GM21515 (cell line): Measurements from ENCODE around the gene TPRG1.

Experiments
- ATAC-seq: cut with Tn5 transposase; IDR thresholded peaks from one replicate; pipeline ENCODE4 v1.9.1; 2021; ENCODE audit not compliant: unreplicated experiment

TPRG1 gene

DNA sequence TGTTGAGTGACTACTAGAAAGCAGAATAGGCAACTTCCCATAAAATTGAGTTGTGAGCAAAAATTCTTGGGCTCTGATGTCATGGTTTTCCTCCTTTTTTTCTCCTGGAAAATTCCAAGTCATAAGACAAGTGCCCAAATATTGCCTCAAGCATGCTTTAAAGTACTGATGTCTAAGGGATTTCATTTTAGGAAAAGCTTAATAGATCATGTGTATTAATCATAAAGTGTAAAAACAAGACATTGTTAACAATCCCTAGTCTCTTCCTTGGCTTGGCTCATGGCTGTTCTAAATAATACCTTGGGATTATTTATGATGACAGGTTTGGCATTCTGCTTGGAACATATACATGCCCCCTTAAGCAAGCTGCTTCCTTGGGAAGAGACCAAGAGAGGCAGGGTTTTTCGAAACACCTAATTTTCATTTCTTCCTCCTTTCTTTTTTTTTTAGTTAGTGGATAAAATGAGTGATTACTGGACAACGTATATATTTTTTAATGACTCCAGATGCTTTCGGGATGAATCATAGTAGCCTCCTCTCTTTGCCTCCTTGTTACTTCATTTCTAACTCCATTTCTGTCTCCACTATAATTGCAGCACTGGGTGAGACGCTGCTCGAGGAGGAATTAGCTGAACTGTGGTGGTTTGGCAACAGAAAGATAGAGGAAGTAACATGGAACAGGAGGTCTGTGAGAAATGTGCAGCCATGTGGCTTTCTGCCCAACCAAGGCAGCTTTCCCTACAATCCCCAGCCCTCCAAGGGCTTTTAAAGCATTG lies 104.9 kb downstream of the TPRG1 start:
- no peak for ATAC-seq

DNA sequence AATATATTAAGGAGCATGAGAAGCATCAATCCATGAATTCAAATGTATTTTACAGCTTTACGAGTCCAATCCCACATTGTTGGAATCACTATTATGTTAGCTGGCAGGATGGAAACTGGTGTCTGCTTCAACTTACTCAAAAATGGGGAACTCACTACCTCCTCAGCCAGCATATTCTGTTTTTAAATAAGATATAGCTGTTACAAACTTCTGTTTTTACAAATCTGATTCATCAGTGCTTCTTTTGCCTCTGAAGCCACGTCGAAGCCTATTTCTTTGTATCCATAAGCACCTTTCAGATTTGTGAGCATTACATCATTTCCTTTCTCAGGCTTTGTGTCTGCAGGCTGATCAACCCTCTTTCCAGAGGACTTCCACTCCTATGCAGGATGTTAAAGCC lies 105.9 kb downstream of the TPRG1 start:
- ATAC-seq = no peak

DNA sequence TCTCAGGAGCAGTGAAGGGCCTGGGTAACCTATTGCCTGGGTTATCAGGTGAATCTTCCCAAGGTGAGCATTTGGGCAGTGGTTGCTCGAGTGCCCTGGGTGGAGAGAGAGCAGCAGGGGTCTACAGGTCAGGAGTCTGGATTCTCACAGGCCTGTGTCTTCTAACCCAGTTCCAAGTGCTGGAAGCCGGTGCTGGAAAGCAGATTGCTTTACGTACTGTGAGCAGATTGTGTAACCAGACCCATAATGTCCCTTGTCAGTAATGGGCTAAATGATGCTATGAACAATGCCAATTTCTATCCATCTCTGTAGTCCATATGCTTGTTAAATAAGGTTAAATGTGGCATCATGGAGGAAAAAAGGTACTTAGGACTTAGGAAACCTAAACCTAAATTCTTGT lies 106.5 kb downstream of the TPRG1 start:
- no peak for ATAC-seq

DNA sequence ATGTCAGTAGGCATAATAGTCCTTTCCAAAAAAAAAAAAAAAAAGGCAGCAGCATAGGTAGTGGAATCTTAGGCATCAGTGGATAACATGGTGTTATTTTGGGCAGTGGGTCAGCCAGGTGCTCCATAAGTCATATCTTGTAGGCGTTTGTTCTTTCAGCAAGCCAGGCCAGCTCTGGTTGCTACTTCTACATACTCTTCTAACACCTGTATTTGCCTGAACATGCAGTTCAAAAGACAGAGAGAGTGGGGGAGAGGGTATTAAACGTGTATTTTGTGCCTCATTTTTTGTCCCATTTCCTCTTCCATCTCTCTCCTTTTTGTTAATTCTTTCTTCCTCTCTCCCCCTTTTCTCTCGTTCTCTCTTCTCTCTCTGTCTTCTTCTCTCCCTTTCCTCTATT lies 110.4 kb downstream of the TPRG1 start:
- no peak for ATAC-seq

DNA sequence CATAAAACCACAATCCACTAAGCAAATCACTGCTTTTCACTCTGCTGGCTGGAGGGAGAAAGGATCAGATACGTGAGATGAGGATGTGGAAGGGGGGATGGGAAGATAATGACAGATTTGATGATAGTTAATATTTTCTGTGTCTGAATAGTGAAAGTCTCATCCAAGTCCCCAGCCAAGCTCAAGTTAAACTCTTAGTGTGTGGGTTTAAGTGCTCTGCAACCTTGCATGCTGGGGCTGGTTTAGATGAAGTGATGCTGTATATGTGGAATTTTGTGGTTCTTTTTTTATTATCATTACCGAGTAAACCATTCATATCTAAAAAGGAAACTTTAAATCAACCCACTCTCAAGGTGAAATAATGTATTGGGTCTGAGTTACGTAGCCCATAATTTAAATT lies 111.0 kb downstream of the TPRG1 start:
- ATAC-seq = no peak

- no peak for ATAC-seq
Measured at GRCh38 chr3:189286188-189286587, 114.4 kb downstream of the TPRG1 start.

GRCh38 chr3:189286916-189287315 lies 115.1 kb downstream of the TPRG1 start:
- ATAC-seq = no peak

DNA sequence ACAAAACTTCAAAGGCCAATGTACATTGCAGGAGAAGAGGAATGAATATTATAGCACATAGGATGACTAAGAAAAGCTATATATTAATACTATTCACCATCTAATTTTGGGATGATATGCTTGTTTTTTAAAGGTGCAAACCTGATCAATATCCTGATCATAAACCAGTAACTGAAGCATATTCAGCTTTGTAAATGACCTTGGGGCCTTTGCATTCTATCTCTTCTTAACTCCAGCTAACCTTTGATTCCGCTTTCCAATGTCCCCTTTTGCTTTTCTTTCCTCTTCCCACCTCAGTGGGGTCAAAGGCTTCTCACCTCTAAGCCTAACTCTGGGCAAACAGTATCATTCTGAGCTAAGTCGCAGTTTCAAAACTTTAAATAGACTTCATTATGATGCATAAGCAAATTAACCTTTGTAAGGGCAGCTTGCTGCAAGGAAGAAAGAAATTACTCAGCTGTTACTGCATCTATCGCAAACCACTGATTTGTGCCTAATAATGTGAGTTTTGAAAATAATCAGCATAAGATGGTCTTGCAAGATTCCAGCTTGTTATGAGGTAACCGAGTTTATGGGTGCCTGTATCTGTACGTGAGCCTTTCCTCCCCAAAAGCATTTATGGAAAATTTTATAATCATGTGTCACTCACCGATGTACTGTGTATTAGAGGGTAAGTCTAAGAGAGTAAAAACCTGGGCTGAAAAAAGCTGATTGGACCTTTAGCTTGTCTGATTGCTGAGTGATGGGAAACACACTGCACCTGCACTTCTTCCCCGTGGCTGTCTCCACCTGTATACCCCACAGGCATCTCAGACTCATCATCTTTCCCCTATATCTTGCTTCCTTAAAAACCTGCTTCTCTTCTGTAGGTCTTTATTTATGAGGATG lies 116.8 kb downstream of the TPRG1 start:
- ATAC-seq = peak; percentile 92

DNA sequence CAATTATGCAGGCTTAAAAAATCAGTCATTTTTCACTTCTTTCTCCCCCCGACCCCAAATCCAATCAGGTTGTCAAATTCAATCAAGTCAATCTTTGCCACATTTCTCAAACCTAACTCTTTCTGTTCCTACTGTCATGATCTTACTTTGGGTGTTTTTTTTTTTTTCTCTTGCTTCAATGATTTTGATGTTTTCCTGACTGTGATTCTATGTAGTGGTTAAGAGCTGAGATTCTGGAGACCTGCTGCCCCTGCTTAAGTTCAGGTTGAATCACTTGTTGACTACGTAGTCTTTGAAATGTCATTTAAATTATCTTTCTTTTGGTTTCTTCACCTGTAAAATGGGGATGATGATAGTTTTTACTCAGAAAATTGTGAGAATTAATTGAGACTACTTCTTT lies 117.5 kb downstream of the TPRG1 start:
- ATAC-seq = no peak

- ATAC-seq = no peak
Measured at GRCh38 chr3:189292667-189293484, 121.1 kb downstream of the TPRG1 start.

GRCh38 chr3:189294649-189295048 lies 122.9 kb downstream of the TPRG1 start:
- no peak for ATAC-seq

DNA sequence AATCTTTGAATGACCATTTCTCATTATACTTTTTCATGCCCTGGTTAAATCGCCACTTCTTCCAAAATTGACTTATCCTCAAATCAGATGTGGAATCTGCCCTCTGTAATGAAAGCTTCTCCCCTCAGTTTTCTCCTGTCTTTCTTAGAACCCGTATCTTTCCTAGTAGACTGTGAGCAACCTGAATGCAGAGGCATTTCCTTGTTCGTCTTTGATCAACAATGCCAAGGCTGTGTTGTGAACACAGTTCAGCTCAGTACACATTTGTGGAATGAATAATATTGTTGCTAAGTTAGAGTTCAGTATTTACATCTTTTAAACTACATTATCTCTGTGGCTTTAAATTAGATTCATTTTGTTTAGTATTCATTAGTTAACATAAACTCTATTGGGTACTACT lies 123.3 kb downstream of the TPRG1 start:
- no peak for ATAC-seq

DNA sequence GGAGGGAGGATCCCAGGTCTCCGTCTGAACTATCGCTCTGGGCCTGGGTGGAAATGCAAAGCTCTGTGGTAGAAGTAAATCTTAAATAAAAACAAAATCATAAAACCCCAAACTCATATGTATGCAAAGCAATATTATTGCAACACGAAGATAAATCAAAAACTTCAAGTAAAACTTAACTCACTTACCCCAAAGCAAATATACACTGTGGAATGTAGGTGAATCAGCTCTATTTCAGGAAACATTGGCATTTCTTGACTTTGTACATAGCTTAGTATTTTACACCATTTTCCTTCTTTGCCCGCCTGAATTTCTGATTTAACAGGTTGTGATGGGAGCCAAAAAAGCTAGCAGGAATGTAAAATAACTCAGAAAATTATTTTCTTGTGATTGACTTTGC lies 126.2 kb downstream of the TPRG1 start:
- no peak for ATAC-seq

- no peak for ATAC-seq
Measured at GRCh38 chr3:189298469-189299375, 127.0 kb downstream of the TPRG1 start.

- no peak for ATAC-seq
Measured at GRCh38 chr3:189300345-189300744, 128.6 kb downstream of the TPRG1 start.

DNA sequence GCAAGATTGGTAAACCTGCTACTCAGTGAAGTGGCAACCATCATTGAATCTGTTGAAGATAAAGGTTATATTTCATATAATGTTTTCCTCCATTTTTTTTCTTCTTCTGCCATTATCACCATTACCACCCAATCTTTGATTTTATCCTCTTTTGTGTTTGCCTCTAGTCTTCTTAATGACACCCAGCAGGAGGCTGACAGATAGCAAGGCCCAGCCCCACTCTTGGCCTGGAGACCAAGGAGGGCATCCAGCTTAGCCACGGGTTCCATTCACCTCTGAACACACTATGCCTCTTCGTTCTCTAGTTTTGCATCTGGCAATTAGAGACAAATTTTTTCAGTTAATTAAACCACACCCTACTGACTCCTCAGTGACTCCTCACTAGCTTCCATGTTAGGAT lies 129.7 kb downstream of the TPRG1 start:
- ATAC-seq = no peak

GRCh38 chr3:189303584-189303983 lies 131.8 kb downstream of the TPRG1 start:
- ATAC-seq = no peak

DNA sequence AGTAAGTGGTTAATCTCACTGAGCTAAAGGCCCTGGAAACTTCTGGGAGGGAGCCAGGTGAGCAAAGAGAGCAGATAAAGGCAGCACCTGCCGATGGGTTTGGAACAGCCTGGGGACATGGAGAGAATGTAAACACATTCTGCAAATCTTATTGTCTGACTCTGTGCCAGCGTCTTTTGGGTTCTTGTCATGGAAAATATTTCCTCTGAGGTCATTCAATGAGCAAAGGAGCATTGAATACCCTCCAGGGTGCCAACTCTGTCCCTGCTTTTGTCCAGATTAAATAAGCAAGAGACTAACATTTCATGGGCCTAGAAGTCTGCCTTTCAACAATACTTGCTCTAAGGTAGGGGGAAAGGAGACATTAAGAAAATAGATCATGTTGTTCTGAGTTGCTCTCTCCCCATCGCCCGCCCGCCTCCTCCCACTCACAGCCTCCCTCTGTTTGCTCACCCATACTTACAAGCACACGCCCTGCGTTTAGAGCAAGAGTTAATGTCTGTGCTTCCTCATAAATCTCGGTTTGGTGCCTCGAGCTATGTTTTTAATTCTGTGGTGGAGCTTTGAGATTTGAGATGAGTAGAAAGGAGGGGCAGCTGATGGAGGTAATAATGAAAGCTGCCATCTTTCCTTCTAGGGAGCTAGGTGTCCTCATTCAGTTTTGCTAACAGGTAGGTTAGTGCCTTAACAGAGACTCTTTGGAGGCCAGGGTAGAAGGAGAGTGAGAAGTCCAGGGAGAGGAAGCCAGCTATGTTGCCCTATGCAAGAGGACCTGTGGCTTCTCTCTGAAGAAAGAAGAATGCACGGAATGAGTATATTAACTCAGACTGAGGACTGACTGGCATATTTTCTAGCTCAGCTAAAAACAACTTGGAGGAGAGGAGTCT lies 132.9 kb downstream of the TPRG1 start:
- ATAC-seq = no peak

DNA sequence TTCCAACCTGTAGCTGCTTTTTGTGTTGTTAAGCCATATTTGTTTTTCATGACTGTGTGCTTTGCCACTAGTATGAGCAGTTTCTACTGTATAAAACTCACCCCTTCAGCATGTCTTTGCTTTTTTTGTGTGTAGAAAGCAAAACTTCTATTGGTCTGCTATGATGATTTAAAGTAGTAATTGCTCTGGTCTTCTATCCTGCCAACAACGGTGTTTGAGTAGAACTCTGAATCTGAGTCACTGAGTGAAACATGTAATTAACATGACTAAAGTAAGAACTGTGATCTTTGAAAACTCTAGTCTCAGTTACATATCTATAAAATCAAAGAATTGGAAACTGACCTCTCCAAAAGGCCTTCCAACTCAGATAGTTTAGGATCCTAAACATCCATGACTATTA lies 133.6 kb downstream of the TPRG1 start:
- no peak for ATAC-seq
